Activated naive CD8-positive, alpha-beta T cell treated with anti-CD3 and anti-CD28 coated beads, Interleukin-2, amount 10 ng/mL, durations not matched to agents 7 days and 5 days (primary cell): ENCODE data around the gene MTG2. TPM values are rescaled to one million over a fixed set of nuclear protein-coding genes. Genes with fewer than 3 reads are reported as not detected.

Source experiments
- ATAC-seq: fragments of 150-1000 bp; cut with Tn5 transposase; one replicate; pipeline ENCODE4 v1.10.0; 2021; ENCODE audit warnings: low read depth, moderate library complexity
- POLR2A ChIA-PET: fragments of 350-600 bp; sonication (Branson Sonifier 250); formaldehyde crosslinking; loops from one replicate; lab custom pipeline; 2021; ENCODE audit warnings: antibody characterized with exemption; lab: Charles Lee
- DNase-seq: peaks from one replicate; pipeline ENCODE4 v3.0.0; 2021
- H3K27ac Mint-ChIP-seq: one replicate; pipeline ENCODE4 v1.8.0; 2022; ENCODE audit warnings: mild to moderate bottlenecking, mixed read lengths
- H3K27me3 Mint-ChIP-seq: one replicate; pipeline ENCODE4 v1.8.0; 2022; ENCODE audit warnings: mild to moderate bottlenecking, moderate library complexity, mixed read lengths
- H3K36me3 Mint-ChIP-seq: one replicate; pipeline ENCODE4 v1.8.0; 2021; ENCODE audit warnings: mild to moderate bottlenecking, mixed read lengths
- H3K4me1 Mint-ChIP-seq: one replicate; pipeline ENCODE4 v1.8.0; 2021; ENCODE audit warnings: mixed read lengths
- H3K4me3 Mint-ChIP-seq: one replicate; pipeline ENCODE4 v1.8.0; 2022; ENCODE audit warnings: mild to moderate bottlenecking, moderate library complexity, mixed read lengths
- H3K9me3 Mint-ChIP-seq: one replicate; pipeline ENCODE4 v1.8.0; 2021; ENCODE audit warnings: mixed read lengths
- total RNA-seq, 2 experiments: library from RNA; stranded (reverse); gene quantifications; one replicate each; pipeline ENCODE4 v1.2.3, GENCODE V29; 2021

The MTG2 gene
- total RNA-seq, 2 experiments from 2014 or later = 34.9 to 39.5 TPM

DNA sequence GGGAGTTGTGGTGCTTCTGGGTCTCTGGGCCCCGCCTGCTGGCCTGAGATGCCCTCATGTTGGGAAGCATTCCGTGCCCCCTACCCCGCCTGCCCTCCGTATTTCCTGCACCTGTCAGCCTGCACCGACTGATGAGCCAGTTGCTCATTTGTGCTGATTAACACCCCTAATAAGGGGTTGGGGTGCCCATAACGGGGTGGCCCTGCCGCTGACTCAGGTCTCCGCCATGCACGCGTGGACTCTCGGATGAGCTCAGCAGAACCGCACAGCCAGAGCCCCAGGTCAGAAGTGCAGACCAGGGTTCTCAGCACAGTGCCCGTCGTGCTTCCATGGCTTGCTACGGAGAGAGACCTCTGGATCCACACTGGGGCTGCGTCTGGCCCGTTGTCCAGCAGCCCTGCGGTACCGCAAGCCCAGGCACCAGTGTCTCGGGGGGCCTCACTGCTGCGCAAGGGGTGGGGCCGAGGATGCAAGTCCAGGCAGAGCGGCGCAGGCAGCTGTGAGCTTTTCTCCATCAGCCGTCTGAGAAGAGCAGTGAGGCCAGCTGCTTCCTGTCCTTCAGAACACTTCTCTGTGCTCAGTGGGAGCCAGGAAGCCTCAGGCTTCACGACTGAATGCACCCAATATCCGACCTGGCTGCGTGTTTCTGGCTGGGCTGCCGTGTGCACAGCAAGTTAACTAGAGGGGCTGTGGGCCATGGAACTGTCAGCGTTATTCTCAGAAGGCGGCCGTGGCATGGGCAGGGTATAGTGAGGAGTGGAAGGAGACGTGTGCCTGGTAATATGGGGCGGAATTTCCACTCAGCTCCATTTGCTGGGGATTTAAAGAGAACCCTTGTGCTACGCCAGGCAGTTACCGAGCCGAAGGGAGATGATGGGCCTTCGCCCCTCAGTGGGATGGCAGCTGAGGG is 18.6 kb downstream of the MTG2 start:
- ATAC-seq (no peak), DNase-seq (no peak)
- H3K27me3 Mint-ChIP-seq = no peaks in the 10 kb centered on the region
- POLR2A ChIA-PET = no interaction called here
- peak overlapping the region; percentile 38 for H3K27ac Mint-ChIP-seq
- H3K36me3 Mint-ChIP-seq = peaks cover 18% of the 10 kb centered on the region
- no peaks in the 10 kb centered on the region for H3K9me3 Mint-ChIP-seq
- H3K4me3 Mint-ChIP-seq = no peak overlapping the region
- peaks cover 3% of the 10 kb centered on the region for H3K4me1 Mint-ChIP-seq

DNA sequence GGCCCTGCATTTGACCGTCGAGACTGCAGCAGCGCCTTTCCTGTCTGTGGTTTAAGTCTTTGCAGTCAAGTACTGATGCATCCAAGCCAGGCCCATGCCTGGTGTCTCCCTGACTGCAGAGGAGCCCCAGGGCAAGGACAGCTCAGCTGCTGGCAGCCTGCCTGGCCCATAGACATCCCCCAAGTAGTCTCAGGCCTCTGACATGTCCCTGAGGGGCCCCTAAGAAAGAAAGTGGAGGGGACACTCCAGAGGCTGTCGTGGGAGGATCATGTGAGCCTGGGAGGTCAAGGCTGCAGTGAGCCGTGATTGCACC is 19.2 kb downstream of the MTG2 start:
- Mint-ChIP-seq H3K36me3 (peaks cover 18% of the 10 kb centered on the region), H3K27me3 (no peaks in the 10 kb centered on the region), H3K27ac (no peak overlapping the region), H3K4me1 (peaks cover 3% of the 10 kb centered on the region), H3K4me3 (no peak overlapping the region), H3K9me3 (no peaks in the 10 kb centered on the region)
- ATAC-seq (no peak), DNase-seq (no peak)
- POLR2A ChIA-PET = no interaction called here

DNA sequence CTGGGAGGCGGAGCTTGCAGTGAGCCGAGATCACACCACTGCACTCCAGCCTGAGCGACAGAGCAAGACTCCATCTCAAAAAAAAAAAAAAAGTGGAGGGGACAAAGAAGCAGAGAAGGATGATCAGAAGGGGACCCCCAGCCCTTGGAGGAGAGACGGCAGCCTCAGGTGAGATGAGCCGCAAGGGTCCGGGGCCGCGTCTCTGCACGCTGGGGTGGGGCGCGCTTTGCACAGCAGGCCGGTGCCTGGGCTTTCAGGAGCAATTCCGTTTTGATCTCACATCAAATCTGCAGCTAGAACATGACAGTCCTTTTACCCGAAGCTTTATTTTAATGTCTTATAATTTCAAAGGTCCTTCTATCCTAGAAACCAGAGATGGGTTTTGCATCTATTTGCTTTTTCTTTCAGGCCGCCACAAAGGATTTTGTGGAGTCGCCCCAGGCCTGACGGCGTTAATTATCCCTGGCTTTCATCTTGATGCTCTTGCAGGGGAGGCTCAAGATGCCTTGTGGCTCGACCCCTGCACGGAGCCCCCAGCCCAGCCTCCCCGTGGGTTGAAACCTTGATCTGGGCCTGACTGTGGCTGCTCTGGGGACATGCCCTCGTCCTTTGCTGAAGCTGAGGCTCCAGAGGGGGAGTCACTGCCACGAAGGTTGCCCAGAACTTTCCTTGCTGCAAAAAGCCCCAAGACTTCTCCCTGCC is 20.0 kb downstream of the MTG2 start:
- POLR2A ChIA-PET = no interaction called here
- peaks cover 3% of the 10 kb centered on the region for H3K4me1 Mint-ChIP-seq
- H3K4me3 Mint-ChIP-seq = no peak overlapping the region
- no peak for ATAC-seq
- peaks cover 18% of the 10 kb centered on the region for H3K36me3 Mint-ChIP-seq
- peak overlapping the region; percentile 30 for H3K27ac Mint-ChIP-seq
- no peaks in the 10 kb centered on the region for H3K27me3 Mint-ChIP-seq
- H3K9me3 Mint-ChIP-seq = no peaks in the 10 kb centered on the region
- no peak for DNase-seq

- H3K36me3 Mint-ChIP-seq = peaks cover 18% of the 10 kb centered on the region
Measured at GRCh38 chr20:62203378-62204030, 20.7 kb downstream of the MTG2 start.

GRCh38 chr20:62205618-62206387 is 23.0 kb downstream of the MTG2 start:
- Mint-ChIP-seq H3K27ac (no peak overlapping the region), H3K4me3 (no peak overlapping the region), H3K9me3 (no peaks in the 10 kb centered on the region), H3K27me3 (no peaks in the 10 kb centered on the region), H3K36me3 (peaks cover 4% of the 10 kb centered on the region), H3K4me1 (peaks cover 3% of the 10 kb centered on the region)
- ATAC-seq = no peak
- no peak for DNase-seq
- POLR2A ChIA-PET = no interaction called here

More at GRCh38 chr20:62203378-62204030, 20.7 kb downstream of the MTG2 start:
- H3K9me3 Mint-ChIP-seq = no peaks in the 10 kb centered on the region
- H3K27me3 Mint-ChIP-seq = no peaks in the 10 kb centered on the region
- H3K4me1 Mint-ChIP-seq = peaks cover 3% of the 10 kb centered on the region
- DNase-seq (no peak), ATAC-seq (no peak)
- no peak overlapping the region for H3K4me3 Mint-ChIP-seq
- no peak overlapping the region for H3K27ac Mint-ChIP-seq
- POLR2A ChIA-PET = no interaction called here

GRCh38 chr20:62206388-62206775 is 23.6 kb downstream of the MTG2 start:
- ATAC-seq = no peak
- Mint-ChIP-seq H3K9me3 (no peaks in the 10 kb centered on the region), H3K27ac (no peak overlapping the region), H3K27me3 (no peaks in the 10 kb centered on the region), H3K36me3 (peaks cover 4% of the 10 kb centered on the region), H3K4me3 (no peak overlapping the region), H3K4me1 (peaks cover 3% of the 10 kb centered on the region)
- no peak for DNase-seq
- POLR2A ChIA-PET = no interaction called here

DNA sequence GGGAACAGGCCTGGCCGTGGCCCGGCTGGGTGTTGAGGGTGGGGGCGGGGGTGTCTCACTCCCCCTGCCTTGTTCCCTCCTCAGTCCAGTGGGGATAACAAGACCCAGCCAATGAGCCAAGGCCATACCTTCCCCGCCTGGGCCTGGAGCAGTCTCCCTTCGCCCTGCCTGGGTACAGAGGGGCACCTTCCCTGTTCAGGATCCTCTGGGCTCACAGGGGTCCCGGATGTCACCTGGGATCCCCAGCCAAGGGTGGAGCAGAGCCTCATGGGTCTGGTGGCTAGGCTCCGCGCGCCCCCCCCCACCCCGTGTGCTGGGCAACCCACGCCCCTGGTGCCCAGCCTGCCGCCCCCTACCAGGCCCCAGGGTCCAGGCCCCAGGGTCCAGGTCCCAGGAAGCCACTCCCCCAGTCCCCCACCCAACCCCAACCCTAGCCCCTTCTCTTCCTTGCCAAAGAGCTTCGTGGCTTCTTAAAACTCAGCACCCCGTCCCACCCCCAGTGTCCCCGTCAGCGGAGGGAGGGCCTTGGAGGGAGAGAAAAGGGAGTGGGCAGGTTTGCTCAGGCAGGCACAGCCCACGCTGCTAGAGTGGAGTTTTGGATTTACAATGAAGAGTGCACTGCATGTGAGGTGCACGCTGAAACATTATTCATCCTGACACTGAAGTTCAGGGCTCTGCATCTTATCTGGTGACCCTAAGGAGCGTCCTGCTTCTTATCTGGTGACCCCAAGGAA is 25.4 kb downstream of the MTG2 start:
- Mint-ChIP-seq H3K9me3 (no peaks in the 10 kb centered on the region), H3K27me3 (no peaks in the 10 kb centered on the region), H3K27ac (no peak overlapping the region), H3K4me1 (peaks cover 1% of the 10 kb centered on the region), H3K4me3 (no peak overlapping the region), H3K36me3 (peaks cover 2% of the 10 kb centered on the region)
- ATAC-seq (no peak), DNase-seq (no peak)
- POLR2A ChIA-PET = no interaction called here

DNA sequence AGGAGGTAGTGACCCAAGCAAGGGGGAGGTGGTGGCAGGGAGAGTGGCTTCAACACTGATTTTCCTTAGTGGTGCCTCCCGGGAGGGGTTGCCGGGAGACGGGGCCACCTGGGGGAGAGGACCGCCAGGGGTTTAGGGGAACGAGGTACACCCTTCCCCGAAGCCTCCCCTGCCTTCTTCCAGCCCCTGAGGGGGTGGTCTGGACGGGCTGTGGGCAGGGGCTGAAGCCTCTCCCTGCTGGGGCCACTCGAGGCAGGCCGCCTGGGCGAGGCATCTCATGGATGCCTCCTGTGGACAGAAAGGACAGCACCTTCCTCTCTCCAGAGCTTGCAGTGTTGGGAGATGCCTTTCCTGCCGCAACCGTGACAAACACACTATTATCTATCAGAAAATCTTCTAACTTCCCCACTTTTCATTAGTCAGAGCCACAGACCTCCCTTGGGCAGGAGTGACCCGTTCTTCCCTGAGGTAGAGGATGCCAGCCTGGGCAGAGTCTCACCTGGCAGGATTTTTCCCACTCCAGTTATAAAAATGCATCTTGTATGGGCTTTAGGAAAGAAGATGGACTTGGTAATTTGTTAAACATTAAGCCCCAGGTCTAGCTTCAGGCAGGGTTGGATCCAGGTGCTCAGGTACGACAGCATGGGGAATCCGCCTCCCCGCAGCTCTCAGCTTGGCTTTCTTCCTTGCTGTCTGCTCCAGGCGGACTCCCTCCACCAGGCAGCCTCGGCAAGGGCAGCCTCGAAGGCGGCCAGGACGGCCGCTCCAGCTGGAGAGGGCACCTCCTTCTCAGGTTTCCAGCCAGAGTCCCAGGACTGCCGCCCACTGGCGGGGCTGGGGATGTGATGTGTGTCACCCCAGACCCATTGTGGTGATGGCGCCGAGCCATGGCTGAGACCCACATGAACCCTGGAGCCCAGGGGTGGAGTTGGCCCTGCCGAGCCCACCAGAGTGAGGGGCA is 26.2 kb downstream of the MTG2 start:
- Mint-ChIP-seq H3K4me3 (no peak overlapping the region), H3K36me3 (no peaks in the 10 kb centered on the region), H3K27me3 (no peaks in the 10 kb centered on the region), H3K9me3 (no peaks in the 10 kb centered on the region), H3K4me1 (no peaks in the 10 kb centered on the region), H3K27ac (no peak overlapping the region)
- POLR2A ChIA-PET = no interaction called here
- DNase-seq (no peak), ATAC-seq (no peak)

GRCh38 chr20:62209850-62210495 is 27.1 kb downstream of the MTG2 start:
- no peaks in the 10 kb centered on the region for H3K9me3 Mint-ChIP-seq
- DNase-seq = no peak
- H3K27me3 Mint-ChIP-seq = peaks cover 2% of the 10 kb centered on the region
- H3K4me1 Mint-ChIP-seq = no peaks in the 10 kb centered on the region
- no peak for ATAC-seq
- no peak overlapping the region for H3K27ac Mint-ChIP-seq
- POLR2A ChIA-PET = no interaction called here
- no peak overlapping the region for H3K4me3 Mint-ChIP-seq
- H3K36me3 Mint-ChIP-seq = no peaks in the 10 kb centered on the region

DNA sequence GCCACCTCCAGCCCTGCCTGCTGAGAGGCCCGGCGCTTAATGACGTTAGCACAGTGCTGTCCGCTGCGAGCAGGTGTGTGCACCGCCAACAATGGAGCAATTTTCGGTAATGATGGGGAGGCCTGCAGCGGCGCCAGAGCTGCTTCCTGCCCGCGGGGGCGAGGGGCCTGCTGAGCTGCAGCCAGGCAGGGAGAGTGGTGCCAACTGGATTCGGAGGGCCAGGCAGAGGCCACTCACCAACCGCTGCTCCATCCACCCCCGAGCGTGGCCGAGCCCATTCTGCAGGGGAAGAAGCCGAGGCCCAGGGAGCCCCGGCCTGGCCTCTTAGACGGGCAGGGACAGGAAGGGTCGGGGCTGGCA is 27.6 kb downstream of the MTG2 start:
- Mint-ChIP-seq H3K4me1 (no peaks in the 10 kb centered on the region), H3K36me3 (no peaks in the 10 kb centered on the region), H3K4me3 (no peak overlapping the region), H3K27ac (no peak overlapping the region), H3K9me3 (no peaks in the 10 kb centered on the region), H3K27me3 (peaks cover 2% of the 10 kb centered on the region)
- ATAC-seq (no peak), DNase-seq (no peak)
- POLR2A ChIA-PET = no interaction called here

GRCh38 chr20:62211216-62211615 is 28.4 kb downstream of the MTG2 start:
- Mint-ChIP-seq H3K27me3 (peaks cover 4% of the 10 kb centered on the region), H3K4me3 (no peak overlapping the region), H3K9me3 (no peaks in the 10 kb centered on the region), H3K4me1 (no peaks in the 10 kb centered on the region), H3K36me3 (no peaks in the 10 kb centered on the region), H3K27ac (no peak overlapping the region)
- DNase-seq = no peak
- no peak for ATAC-seq
- POLR2A ChIA-PET = no interaction called here
